Activated CD4-positive, alpha-beta memory T cell treated with anti-CD3 and anti-CD28 coated beads, Interleukin-2, amount 10 ng/mL, durations not matched to agents 7 days and 5 days (primary cell): ENCODE results near the gene UPK3A. TPM values are rescaled to one million over a fixed set of nuclear protein-coding genes. Genes with fewer than 3 reads are reported as not detected.

Experiments
- CTCF ChIA-PET: fragments of 350-600 bp; sonication (Branson Sonifier 250); formaldehyde crosslinking; loops from one replicate; lab custom pipeline; 2021; ENCODE audit warnings: antibody characterized with exemption, inconsistent platforms; lab: Charles Lee
- POLR2A ChIA-PET: fragments of 350-600 bp; sonication (Branson Sonifier 250); formaldehyde crosslinking; loops from one replicate; lab custom pipeline; 2021; ENCODE audit warnings: antibody characterized with exemption; lab: Charles Lee
- DNase-seq: peaks from one replicate; pipeline ENCODE4 v3.0.0-alpha.2; 2020
- H3K27ac Mint-ChIP-seq: one replicate; pipeline ENCODE4 v1.8.0; 2021; ENCODE audit warnings: mild to moderate bottlenecking, mixed read lengths
- H3K27me3 Mint-ChIP-seq: one replicate; pipeline ENCODE4 v1.8.0; 2021; ENCODE audit warnings: mixed read lengths
- H3K36me3 Mint-ChIP-seq: one replicate; pipeline ENCODE4 v1.8.0; 2021; ENCODE audit warnings: low read depth, mixed read lengths
- H3K4me1 Mint-ChIP-seq: one replicate; pipeline ENCODE4 v1.8.0; 2021; ENCODE audit warnings: mixed read lengths
- H3K4me3 Mint-ChIP-seq: one replicate; pipeline ENCODE4 v1.8.0; 2021; ENCODE audit warnings: mild to moderate bottlenecking, mixed read lengths
- H3K9me3 Mint-ChIP-seq: one replicate; pipeline ENCODE4 v1.8.0; 2021; ENCODE audit warnings: mixed read lengths
- total RNA-seq, 2 experiments: library from RNA; stranded (reverse); gene quantifications; one replicate each; pipeline ENCODE4 v1.2.3, GENCODE V29; 2021

The UPK3A gene
- total RNA-seq, 2 experiments from 2014 or later = not detected

- Mint-ChIP-seq H3K4me1 (peaks cover 10% of the 10 kb centered on the region), H3K27me3 (no peaks in the 10 kb centered on the region), H3K36me3 (peaks cover 57% of the 10 kb centered on the region), H3K9me3 (no peaks in the 10 kb centered on the region), H3K4me3 (no peak overlapping the region), H3K27ac (no peak overlapping the region)
- ChIA-PET CTCF (no interaction called here), POLR2A (interaction anchor here (0.7 to 1.8 kb wide), 5 partner anchors 7 to 62 kb away, joined by 3 to 13 read pairs (median 3); no protein-coding TSS in a partner anchor)
- no peak for DNase-seq
Observed at GRCh38 chr22:45334528-45334927, 49.8 kb downstream of the UPK3A start.

GRCh38 chr22:45335021-45335818 lies 50.5 kb downstream of the UPK3A start:
- H3K4me1 Mint-ChIP-seq = peaks cover 10% of the 10 kb centered on the region
- H3K4me3 Mint-ChIP-seq = no peak overlapping the region
- CTCF ChIA-PET = no interaction called here
- no peaks in the 10 kb centered on the region for H3K27me3 Mint-ChIP-seq
- POLR2A ChIA-PET = interaction anchor here (0.6 to 1.8 kb wide), 4 partner anchors 17 to 274 kb away, joined by 3 to 13 read pairs (median 4); no protein-coding TSS in a partner anchor
- DNase-seq = no peak
- no peak overlapping the region for H3K27ac Mint-ChIP-seq
- no peaks in the 10 kb centered on the region for H3K9me3 Mint-ChIP-seq
- H3K36me3 Mint-ChIP-seq = peaks cover 62% of the 10 kb centered on the region

GRCh38 chr22:45335854-45336522 lies 51.2 kb downstream of the UPK3A start:
- H3K9me3 Mint-ChIP-seq = no peaks in the 10 kb centered on the region
- H3K27me3 Mint-ChIP-seq = no peaks in the 10 kb centered on the region
- ChIA-PET POLR2A (interaction anchor here (1.1 kb wide), 1 partner anchor 18 kb away, joined by 4 read pairs; no protein-coding TSS in a partner anchor), CTCF (no interaction called here)
- no peak overlapping the region for H3K27ac Mint-ChIP-seq
- peaks cover 61% of the 10 kb centered on the region for H3K36me3 Mint-ChIP-seq
- no peak for DNase-seq
- peaks cover 13% of the 10 kb centered on the region for H3K4me1 Mint-ChIP-seq
- no peak overlapping the region for H3K4me3 Mint-ChIP-seq

GRCh38 chr22:45336971-45337431 lies 52.3 kb downstream of the UPK3A start:
- H3K4me3 Mint-ChIP-seq = no peak overlapping the region
- no peaks in the 10 kb centered on the region for H3K27me3 Mint-ChIP-seq
- H3K4me1 Mint-ChIP-seq = peaks cover 21% of the 10 kb centered on the region
- CTCF ChIA-PET = no interaction called here
- no peak for DNase-seq
- H3K27ac Mint-ChIP-seq = no peak overlapping the region
- H3K9me3 Mint-ChIP-seq = no peaks in the 10 kb centered on the region
- POLR2A ChIA-PET = no interaction called here
- H3K36me3 Mint-ChIP-seq = peaks cover 64% of the 10 kb centered on the region

GRCh38 chr22:45337536-45337935 lies 52.8 kb downstream of the UPK3A start:
- no peaks in the 10 kb centered on the region for H3K27me3 Mint-ChIP-seq
- no peak overlapping the region for H3K27ac Mint-ChIP-seq
- DNase-seq = no peak
- no peak overlapping the region for H3K4me3 Mint-ChIP-seq
- no peaks in the 10 kb centered on the region for H3K9me3 Mint-ChIP-seq
- POLR2A ChIA-PET = no interaction called here
- peaks cover 21% of the 10 kb centered on the region for H3K4me1 Mint-ChIP-seq
- CTCF ChIA-PET = no interaction called here
- H3K36me3 Mint-ChIP-seq = peaks cover 60% of the 10 kb centered on the region

GRCh38 chr22:45338795-45339194 lies 54.0 kb downstream of the UPK3A start:
- CTCF ChIA-PET = no interaction called here
- Mint-ChIP-seq H3K4me3 (no peak overlapping the region), H3K36me3 (peaks cover 62% of the 10 kb centered on the region), H3K4me1 (peaks cover 21% of the 10 kb centered on the region), H3K27ac (no peak overlapping the region), H3K27me3 (no peaks in the 10 kb centered on the region), H3K9me3 (no peaks in the 10 kb centered on the region)
- DNase-seq = no peak
- POLR2A ChIA-PET = no interaction called here

GRCh38 chr22:45340323-45340722 lies 55.6 kb downstream of the UPK3A start:
- Mint-ChIP-seq H3K36me3 (peaks cover 54% of the 10 kb centered on the region), H3K27me3 (no peaks in the 10 kb centered on the region), H3K27ac (no peak overlapping the region), H3K4me1 (peaks cover 11% of the 10 kb centered on the region), H3K9me3 (no peaks in the 10 kb centered on the region), H3K4me3 (no peak overlapping the region)
- CTCF ChIA-PET = no interaction called here
- POLR2A ChIA-PET = interaction anchor here (0.9 kb wide), 1 partner anchor 17 kb away, joined by 3 read pairs; no protein-coding TSS in a partner anchor
- no peak for DNase-seq

- Mint-ChIP-seq H3K9me3 (no peaks in the 10 kb centered on the region), H3K4me3 (no peak overlapping the region), H3K36me3 (peaks cover 53% of the 10 kb centered on the region), H3K4me1 (peaks cover 11% of the 10 kb centered on the region), H3K27me3 (no peaks in the 10 kb centered on the region), H3K27ac (peak overlapping the region; percentile 68)
- POLR2A ChIA-PET = interaction anchor here (1.2 kb wide), 1 partner anchor 8 kb away, joined by 3 read pairs; no protein-coding TSS in a partner anchor
- peak; percentile 28 for DNase-seq
- CTCF ChIA-PET = no interaction called here
Observed at GRCh38 chr22:45341498-45341897, 56.7 kb downstream of the UPK3A start.

GRCh38 chr22:45343143-45343542 lies 58.4 kb downstream of the UPK3A start:
- Mint-ChIP-seq H3K36me3 (peaks cover 41% of the 10 kb centered on the region), H3K27ac (no peak overlapping the region), H3K27me3 (no peaks in the 10 kb centered on the region), H3K4me1 (peaks cover 11% of the 10 kb centered on the region), H3K4me3 (no peak overlapping the region), H3K9me3 (no peaks in the 10 kb centered on the region)
- ChIA-PET POLR2A (no interaction called here), CTCF (no interaction called here)
- DNase-seq = no peak

GRCh38 chr22:45344334-45344733 lies 59.6 kb downstream of the UPK3A start:
- DNase-seq = no peak
- H3K27me3 Mint-ChIP-seq = no peaks in the 10 kb centered on the region
- H3K4me1 Mint-ChIP-seq = peaks cover 11% of the 10 kb centered on the region
- H3K27ac Mint-ChIP-seq = no peak overlapping the region
- ChIA-PET CTCF (no interaction called here), POLR2A (interaction anchor here (0.8 kb wide), 1 partner anchor 46 kb away, joined by 3 read pairs; no protein-coding TSS in a partner anchor)
- no peak overlapping the region for H3K4me3 Mint-ChIP-seq
- H3K9me3 Mint-ChIP-seq = no peaks in the 10 kb centered on the region
- peaks cover 40% of the 10 kb centered on the region for H3K36me3 Mint-ChIP-seq

Other genes with a start within 250 kb of the UPK3A start
- 100 to 1,000 TPM; 160 to 167 TPM for gene NUP50, start 121.0 kb upstream of the UPK3A start, total RNA-seq
- gene KIAA0930, start 44.1 kb upstream of the UPK3A start, total RNA-seq = 10 to 100 TPM; 22.2 to 30.0 TPM
- gene FAM118A, start 25.0 kb downstream of the UPK3A start, total RNA-seq = 10 to 100 TPM; 73.9 to 74.7 TPM
- gene SMC1B, start 128.7 kb downstream of the UPK3A start, total RNA-seq = under 1 TPM; 0.50 to 0.81 TPM
- gene RIBC2, start 128.7 kb downstream of the UPK3A start, total RNA-seq = 1 to 10 TPM; 7.3 to 7.8 TPM
- not detected for gene FBLN1, start 217.9 kb downstream of the UPK3A start, total RNA-seq